ENCODE data around the gene DHX8.

DNA sequence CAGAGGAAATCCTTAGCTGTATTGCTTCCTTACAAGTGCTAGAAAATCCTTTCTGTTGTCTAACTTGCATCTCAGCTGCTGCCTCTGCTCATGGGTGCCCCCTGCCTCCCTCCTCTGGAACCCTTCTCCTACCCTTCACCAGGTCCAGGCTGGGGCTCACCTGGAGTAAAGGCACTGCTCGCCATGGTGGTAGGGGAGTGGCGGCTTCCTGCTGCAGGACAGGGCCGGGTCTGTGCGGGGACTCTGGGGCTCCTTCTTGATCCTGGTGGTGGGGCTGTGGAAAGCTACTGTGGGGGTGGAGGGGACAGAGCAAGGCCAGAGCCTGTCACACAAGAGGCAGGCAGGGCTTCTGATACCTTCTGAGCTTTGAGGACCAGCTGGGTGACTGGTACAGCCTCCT lies 49.9 kb downstream of the DHX8 start:
- TF ChIP-seq, protein P1, sequence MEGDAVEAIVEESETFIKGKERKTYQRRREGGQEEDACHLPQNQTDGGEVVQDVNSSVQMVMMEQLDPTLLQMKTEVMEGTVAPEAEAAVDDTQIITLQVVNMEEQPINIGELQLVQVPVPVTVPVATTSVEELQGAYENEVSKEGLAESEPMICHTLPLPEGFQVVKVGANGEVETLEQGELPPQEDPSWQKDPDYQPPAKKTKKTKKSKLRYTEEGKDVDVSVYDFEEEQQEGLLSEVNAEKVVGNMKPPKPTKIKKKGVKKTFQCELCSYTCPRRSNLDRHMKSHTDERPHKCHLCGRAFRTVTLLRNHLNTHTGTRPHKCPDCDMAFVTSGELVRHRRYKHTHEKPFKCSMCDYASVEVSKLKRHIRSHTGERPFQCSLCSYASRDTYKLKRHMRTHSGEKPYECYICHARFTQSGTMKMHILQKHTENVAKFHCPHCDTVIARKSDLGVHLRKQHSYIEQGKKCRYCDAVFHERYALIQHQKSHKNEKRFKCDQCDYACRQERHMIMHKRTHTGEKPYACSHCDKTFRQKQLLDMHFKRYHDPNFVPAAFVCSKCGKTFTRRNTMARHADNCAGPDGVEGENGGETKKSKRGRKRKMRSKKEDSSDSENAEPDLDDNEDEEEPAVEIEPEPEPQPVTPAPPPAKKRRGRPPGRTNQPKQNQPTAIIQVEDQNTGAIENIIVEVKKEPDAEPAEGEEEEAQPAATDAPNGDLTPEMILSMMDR (IDR thresholded peaks at IDR 0.05; ENCODE audit: extremely low read depth in 1 of 2, insufficient read depth in 1 of 2, low read depth in 1 of 2, low read length in 2 of 2), result no peak
- TF ChIP-seq, protein P2, sequence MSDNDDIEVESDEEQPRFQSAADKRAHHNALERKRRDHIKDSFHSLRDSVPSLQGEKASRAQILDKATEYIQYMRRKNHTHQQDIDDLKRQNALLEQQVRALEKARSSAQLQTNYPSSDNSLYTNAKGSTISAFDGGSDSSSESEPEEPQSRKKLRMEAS (IDR thresholded peaks at IDR 0.05; ENCODE audit: insufficient read depth, insufficient read length), result no peak
- TF ChIP-seq POLR2AphosphoS5 (IDR thresholded peaks at IDR 0.05; ENCODE audit: insufficient read depth, low read depth, low read length) (no peak), EZH2 (IDR thresholded peaks at IDR 0.05; ENCODE audit: borderline replicate concordance, low read depth, low read length, severe bottlenecking) (no peak), POLR2A (IDR thresholded peaks at IDR 0.05; ENCODE audit: low read depth, low read length) (no peak)
